T-helper 2 cell treated with Interferon-gamma antibody and Interleukin-4, amounts not matched to agents 5 μg/mL and 100 μg/mL, for 36 hours (primary cell): ENCODE results near the gene FOXRED2.

Source experiments
- DNase-seq: peaks from one replicate; pipeline ENCODE4 v3.0.0; 2021; ENCODE audit warnings: low spot score
- H3K27ac Mint-ChIP-seq: one replicate; pipeline ENCODE4 v1.8.0; 2021; ENCODE audit warnings: mild to moderate bottlenecking, mixed read lengths
- H3K27me3 Mint-ChIP-seq: one replicate; pipeline ENCODE4 v1.8.0; 2021; ENCODE audit warnings: low read depth, mixed read lengths
- H3K36me3 Mint-ChIP-seq: one replicate; pipeline ENCODE4 v1.8.0; 2021; ENCODE audit warnings: low read depth, mixed read lengths
- H3K4me1 Mint-ChIP-seq: one replicate; pipeline ENCODE4 v1.8.0; 2021; ENCODE audit warnings: low read depth, mixed read lengths
- H3K4me3 Mint-ChIP-seq: one replicate; pipeline ENCODE4 v1.8.0; 2022; ENCODE audit warnings: mild to moderate bottlenecking, moderate library complexity, mixed read lengths
- H3K9me3 Mint-ChIP-seq: one replicate; pipeline ENCODE4 v1.8.0; 2021; ENCODE audit warnings: mixed read lengths

Gene FOXRED2

DNA sequence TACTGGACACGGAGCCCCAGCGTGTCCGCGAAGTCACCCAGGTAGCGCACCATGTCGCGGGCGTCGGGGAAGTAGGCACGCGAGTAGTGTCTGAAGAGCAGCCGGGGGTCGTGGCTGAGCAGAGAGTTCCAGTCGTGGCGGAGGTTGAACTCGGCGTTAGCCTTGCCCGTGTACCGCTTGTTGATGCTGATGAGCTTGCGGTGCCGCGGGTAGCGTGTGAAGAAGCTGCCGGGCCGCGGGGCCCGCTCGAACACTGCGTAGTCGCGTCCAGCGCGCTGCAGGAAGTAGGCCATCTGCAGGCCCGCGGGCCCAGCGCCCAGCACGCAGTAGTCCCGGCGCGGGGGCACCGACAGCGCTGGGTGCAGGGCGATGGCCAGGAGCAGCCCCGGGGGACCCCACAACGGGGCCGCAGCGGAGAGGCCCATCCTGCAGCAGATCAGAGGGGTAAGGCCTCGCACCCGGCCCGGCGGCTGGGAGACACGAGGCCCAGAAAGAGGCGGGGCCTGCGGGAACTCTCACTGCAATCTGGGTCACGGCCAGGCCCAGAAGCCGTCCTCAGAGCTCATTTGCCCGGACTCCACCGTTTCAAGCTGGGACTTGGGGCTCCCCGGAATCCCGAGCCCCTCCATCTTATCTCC is 723 bp downstream of the FOXRED2 start:
- Mint-ChIP-seq H3K4me1 (peaks cover 7% of the 10 kb centered on the region), H3K36me3 (peaks cover 17% of the 10 kb centered on the region), H3K9me3 (no peaks in the 10 kb centered on the region), H3K27me3 (no peaks in the 10 kb centered on the region), H3K4me3 (peak overlapping the region; percentile 70), H3K27ac (no peak overlapping the region)
- DNase-seq: no peak

DNA sequence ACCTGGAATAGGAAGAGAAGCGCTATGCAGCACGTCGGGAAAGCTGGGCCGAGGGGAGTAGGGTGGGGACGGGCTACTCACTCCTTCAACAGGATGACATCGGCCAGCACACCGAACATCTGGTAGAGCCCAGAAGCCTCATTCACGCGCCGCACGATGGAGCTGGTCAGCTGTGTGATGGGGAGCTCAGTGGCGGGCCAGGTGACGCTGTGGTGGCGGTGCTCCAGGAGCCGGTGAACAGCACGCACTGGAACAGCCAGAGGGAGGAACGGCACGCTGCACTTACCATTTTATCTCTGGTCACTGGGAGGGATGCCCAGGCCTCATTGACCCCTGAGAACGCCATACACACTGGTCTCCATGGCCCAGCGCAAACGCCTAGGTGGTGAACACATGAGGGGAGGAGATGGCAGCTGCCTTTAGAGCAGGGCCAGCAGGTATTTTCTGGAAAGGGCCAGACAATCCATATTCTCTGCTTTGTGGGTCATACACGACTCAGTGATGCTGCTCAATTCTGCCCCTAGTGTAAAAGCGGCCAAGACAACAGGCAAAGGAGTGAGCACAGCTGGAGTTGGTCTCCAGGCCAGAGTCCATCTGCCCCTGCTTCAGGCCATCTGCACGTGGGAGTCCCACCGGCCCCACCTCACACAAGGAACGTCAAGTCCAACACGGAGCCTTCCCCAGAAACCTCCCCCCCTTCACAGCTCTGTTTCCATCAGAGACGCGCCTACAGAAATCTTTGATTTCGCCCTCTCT is 8.8 kb downstream of the FOXRED2 start:
- DNase-seq: no peak
- H3K27ac Mint-ChIP-seq: no peak overlapping the region
- no peak overlapping the region for H3K4me3 Mint-ChIP-seq
- H3K4me1 Mint-ChIP-seq: peaks cover 2% of the 10 kb centered on the region
- H3K27me3 Mint-ChIP-seq: no peaks in the 10 kb centered on the region
- H3K9me3 Mint-ChIP-seq: no peaks in the 10 kb centered on the region
- peaks cover 6% of the 10 kb centered on the region for H3K36me3 Mint-ChIP-seq

DNA sequence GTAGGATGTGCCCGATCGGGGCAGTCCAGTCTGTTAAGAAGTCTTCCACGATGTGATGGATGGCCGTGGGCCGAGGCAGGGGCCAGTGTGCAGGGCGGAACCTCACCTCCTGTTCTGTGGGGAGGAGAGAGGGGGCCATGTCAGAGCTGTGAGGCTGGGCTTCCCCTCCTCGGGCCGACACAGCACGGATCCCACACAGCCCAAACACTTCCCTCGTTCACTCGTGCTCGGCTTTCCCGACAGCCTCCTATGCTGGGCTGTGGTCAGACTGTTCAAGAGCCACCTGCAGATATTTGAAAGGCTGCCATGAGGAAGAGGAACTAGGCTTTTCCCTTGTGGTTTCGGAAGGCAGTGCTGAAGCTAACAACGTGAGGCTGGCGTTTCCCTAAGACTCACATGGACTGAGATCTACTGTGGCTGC is 13.1 kb downstream of the FOXRED2 start:
- no peaks in the 10 kb centered on the region for H3K9me3 Mint-ChIP-seq
- no peak overlapping the region for H3K4me3 Mint-ChIP-seq
- H3K27ac Mint-ChIP-seq: no peak overlapping the region
- peaks cover 4% of the 10 kb centered on the region for H3K4me1 Mint-ChIP-seq
- no peaks in the 10 kb centered on the region for H3K27me3 Mint-ChIP-seq
- H3K36me3 Mint-ChIP-seq: peaks cover 14% of the 10 kb centered on the region
- DNase-seq: no peak

DNA sequence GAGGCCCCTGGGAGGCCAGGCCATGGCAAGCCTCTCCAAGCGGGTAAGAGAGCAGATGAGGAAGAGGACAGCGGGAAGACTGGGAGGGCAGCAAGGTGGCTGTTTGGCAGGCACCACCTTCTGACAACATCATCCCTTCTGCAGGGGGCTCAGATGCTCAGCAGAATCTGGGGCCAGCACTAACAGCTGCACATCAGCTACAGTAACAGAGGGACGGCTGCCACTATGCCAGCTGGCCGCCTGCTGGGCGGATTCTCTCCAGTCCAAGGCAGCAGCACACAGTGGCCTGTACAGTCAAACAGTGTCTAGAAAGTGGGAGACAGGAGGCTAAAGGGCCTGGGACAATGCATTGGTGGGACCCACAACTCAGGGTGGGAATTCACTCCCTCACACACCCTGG is 14.7 kb downstream of the FOXRED2 start:
- Mint-ChIP-seq H3K27ac (peak overlapping the region; percentile 62), H3K4me1 (peaks cover 4% of the 10 kb centered on the region), H3K27me3 (no peaks in the 10 kb centered on the region), H3K9me3 (no peaks in the 10 kb centered on the region), H3K4me3 (no peak overlapping the region), H3K36me3 (peaks cover 14% of the 10 kb centered on the region)
- DNase-seq: no peak

DNA sequence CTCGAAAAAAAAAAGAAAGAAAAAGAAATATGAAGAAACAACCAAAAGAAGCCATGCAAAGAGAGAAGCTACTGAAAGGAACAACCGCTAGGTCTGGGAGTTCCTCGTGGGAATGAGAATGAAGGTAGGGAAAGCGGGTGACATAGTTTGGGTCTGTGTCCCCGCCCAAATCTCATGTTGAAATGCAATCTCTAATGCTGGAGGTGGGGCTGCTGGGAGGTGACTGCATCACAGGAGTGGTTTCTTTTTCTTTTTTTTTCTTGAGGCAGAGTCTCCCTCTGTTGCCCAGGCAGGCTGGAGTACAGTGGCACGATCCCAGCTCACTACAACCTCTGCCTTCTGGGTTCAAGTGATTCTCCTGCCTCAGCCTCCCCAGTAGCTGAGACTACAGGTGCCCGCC is 15.7 kb downstream of the FOXRED2 start:
- no peak for DNase-seq
- Mint-ChIP-seq H3K27ac (no peak overlapping the region), H3K27me3 (no peaks in the 10 kb centered on the region), H3K4me1 (peaks cover 4% of the 10 kb centered on the region), H3K36me3 (peaks cover 23% of the 10 kb centered on the region), H3K4me3 (no peak overlapping the region), H3K9me3 (no peaks in the 10 kb centered on the region)

DNA sequence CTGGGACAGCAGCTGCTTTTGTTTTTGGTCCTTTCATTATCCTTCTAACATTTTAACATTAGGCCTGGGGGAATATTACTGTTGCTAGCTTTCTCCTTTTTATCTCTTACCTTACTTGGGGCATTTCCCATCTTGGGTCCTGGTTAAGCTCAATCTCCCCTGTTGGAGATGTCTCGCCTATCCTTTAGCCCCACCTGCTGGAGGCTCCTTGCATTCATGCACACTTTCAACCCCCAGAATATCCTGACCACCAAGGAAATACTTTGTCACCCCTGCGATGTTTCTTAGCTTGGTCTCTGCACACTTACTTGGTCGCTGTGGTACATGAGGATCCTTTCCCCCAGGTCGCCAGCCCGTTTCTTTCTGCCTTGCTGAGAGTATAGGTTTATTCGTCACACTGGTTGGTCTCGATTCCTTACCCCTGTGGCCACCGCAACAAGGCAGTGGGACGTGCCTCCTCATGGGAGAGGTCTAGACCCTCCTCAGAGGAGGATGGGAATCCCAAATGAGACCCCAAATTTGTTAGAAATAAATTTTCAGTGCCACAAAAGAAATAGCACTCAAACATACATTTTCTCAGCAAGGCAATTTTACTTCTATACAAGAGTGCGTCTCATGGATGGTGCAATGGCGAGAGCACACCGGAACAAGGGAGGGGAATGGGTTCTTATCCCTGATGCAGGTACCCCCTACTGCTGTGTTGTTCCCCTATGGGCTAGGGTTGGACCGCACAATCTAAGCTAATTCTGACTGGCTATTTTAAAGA is 20.0 kb downstream of the FOXRED2 start:
- Mint-ChIP-seq H3K4me1 (peaks cover 4% of the 10 kb centered on the region), H3K27ac (no peak overlapping the region), H3K4me3 (no peak overlapping the region), H3K36me3 (peaks cover 18% of the 10 kb centered on the region), H3K27me3 (no peaks in the 10 kb centered on the region), H3K9me3 (no peaks in the 10 kb centered on the region)
- DNase-seq: peak; percentile 32

DNA sequence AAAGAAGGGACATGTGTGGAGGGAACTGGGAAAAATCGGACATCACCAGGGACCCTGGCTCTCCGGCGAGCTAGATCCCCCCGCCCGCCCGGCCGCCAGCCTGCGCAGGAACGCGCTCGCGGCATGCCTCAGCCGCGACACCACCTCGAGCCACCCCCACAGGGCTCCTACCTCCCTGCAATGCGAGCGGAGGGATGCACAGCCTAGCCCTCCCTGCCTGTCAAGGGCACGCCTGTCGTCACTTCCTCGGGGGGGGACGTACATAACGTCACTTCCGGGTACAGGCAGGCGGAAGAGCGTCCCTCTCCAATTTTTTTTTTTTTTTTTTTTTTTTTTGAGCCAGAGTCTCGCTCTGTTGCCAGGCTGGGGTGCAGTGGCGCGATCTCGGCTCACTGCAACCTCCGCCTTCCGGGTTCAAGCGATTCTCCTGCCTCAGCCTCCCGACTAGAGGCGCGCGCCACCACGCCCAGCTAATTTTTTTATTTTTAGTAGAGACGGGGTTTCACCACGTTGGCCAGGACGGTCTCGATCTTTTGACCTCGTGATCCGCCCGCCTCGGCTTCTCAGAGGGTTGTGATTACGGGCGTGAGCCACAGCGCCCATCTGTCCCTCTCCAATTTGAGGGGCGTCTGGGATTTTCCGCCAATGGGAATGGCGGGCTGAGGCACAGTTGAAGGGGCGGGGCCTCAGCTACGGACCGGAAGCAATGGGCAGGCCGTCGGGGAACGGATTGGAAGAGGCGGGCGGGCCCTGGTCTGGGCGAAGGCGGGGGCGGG is 25.3 kb downstream of the FOXRED2 start, which contains the start of gene TXN2:
TXN2 (minus strand) TSS at position 248 of the 776 bp plus-strand sequence. CDS start 803 bp downstream, outside the sequence.
- H3K27me3 Mint-ChIP-seq: no peaks in the 10 kb centered on the region
- peaks cover 11% of the 10 kb centered on the region for H3K4me1 Mint-ChIP-seq
- DNase-seq: peak; percentile 91
- peaks cover 23% of the 10 kb centered on the region for H3K36me3 Mint-ChIP-seq
- peak within 1 kb of the TSS; percentile 92 for H3K27ac Mint-ChIP-seq
- no peaks in the 10 kb centered on the region for H3K9me3 Mint-ChIP-seq
- H3K4me3 Mint-ChIP-seq: peak within 1 kb of the TSS; percentile 95

DNA sequence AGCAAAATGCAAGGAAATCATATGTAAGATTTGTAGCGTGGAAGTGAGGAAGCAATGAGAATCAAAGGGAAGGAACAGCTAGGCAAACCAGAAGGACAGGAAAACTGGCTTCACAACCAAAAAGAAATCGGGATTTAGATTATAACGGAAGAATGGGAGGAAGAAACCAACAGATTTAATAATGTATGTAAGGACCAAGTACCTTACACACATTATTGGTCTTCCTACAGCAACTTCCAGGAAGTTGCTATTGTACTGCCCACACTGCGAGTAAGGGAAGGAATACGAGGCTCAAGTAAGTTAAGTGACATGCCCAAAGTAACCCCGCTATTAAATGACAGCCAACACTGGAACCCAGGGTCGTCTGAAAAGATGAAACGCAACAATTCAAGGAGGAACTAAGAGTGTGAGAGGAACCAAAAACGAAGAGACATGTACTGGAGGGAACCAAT is 25.9 kb downstream of the FOXRED2 start:
- H3K27ac Mint-ChIP-seq: peak overlapping the region; percentile 92
- no peaks in the 10 kb centered on the region for H3K9me3 Mint-ChIP-seq
- H3K27me3 Mint-ChIP-seq: no peaks in the 10 kb centered on the region
- H3K4me3 Mint-ChIP-seq: peak overlapping the region; percentile 95
- no peak for DNase-seq
- peaks cover 22% of the 10 kb centered on the region for H3K36me3 Mint-ChIP-seq
- peaks cover 11% of the 10 kb centered on the region for H3K4me1 Mint-ChIP-seq

DNA sequence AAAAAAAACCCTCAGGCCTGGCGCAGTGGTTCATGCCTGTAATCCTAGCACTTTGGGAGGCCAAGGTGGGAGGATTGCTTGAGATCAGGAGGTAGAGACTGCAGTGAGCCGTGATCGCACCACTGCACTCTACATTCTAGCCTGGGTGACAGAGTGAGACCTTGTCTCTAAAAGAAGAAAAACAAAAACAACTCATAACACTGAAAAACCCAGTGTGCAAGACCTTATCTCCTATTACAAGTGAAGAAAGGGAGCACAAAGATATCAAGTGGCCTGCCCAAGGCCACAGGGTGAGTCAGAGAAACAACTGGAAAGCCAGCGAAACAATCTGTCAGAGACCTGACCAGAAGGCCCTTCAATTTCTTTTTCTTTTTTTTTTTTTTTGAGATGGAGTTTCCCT is 27.9 kb downstream of the FOXRED2 start:
- DNase-seq: no peak
- H3K36me3 Mint-ChIP-seq: peaks cover 36% of the 10 kb centered on the region
- no peaks in the 10 kb centered on the region for H3K9me3 Mint-ChIP-seq
- no peaks in the 10 kb centered on the region for H3K27me3 Mint-ChIP-seq
- H3K4me3 Mint-ChIP-seq: no peak overlapping the region
- H3K27ac Mint-ChIP-seq: no peak overlapping the region
- H3K4me1 Mint-ChIP-seq: peaks cover 11% of the 10 kb centered on the region

DNA sequence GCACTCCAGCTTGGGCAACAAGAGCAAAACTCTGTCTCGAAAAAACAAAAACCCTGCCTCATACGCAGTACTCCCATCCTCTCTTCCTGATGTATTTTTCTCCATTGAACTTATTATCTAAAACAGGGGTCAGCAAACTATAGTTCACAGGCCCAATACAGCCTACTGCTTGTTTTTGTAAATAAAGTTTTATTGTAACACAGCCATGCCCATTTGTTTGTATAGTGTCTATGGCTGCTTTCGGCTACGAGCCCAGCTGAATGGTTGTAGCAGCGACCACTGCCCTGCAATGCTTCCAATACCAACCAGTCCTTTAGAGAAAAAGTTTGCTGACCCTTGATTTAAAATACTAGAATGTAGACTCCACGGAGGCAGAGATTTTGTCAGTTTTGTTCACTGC is 31.5 kb downstream of the FOXRED2 start:
- H3K4me3 Mint-ChIP-seq: no peak overlapping the region
- H3K27ac Mint-ChIP-seq: no peak overlapping the region
- no peak for DNase-seq
- H3K9me3 Mint-ChIP-seq: no peaks in the 10 kb centered on the region
- no peaks in the 10 kb centered on the region for H3K27me3 Mint-ChIP-seq
- peaks cover 40% of the 10 kb centered on the region for H3K36me3 Mint-ChIP-seq
- H3K4me1 Mint-ChIP-seq: peaks cover 5% of the 10 kb centered on the region

DNA sequence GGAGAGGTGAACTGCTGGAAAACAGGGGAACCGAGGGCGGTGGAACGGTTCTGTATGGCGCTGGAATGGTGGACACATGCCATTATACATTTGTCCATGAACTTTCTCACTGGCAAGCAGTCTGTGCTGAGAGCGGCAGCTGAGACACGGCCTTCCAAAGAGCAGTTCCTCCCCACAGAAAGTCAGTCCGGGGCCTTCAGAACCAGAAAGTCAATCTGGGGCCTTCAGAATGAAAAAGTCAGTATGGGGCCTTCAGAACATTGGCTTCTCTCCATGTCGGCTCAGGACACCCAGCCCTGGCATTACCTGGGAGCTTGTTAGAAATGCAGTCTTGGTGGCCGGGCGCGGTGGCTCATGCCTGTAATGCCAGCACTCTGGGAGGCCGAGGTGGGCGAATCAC is 34.2 kb downstream of the FOXRED2 start:
- H3K4me1 Mint-ChIP-seq: peaks cover 13% of the 10 kb centered on the region
- H3K27me3 Mint-ChIP-seq: no peaks in the 10 kb centered on the region
- H3K9me3 Mint-ChIP-seq: no peaks in the 10 kb centered on the region
- H3K27ac Mint-ChIP-seq: no peak overlapping the region
- H3K4me3 Mint-ChIP-seq: no peak overlapping the region
- DNase-seq: no peak
- peaks cover 33% of the 10 kb centered on the region for H3K36me3 Mint-ChIP-seq

DNA sequence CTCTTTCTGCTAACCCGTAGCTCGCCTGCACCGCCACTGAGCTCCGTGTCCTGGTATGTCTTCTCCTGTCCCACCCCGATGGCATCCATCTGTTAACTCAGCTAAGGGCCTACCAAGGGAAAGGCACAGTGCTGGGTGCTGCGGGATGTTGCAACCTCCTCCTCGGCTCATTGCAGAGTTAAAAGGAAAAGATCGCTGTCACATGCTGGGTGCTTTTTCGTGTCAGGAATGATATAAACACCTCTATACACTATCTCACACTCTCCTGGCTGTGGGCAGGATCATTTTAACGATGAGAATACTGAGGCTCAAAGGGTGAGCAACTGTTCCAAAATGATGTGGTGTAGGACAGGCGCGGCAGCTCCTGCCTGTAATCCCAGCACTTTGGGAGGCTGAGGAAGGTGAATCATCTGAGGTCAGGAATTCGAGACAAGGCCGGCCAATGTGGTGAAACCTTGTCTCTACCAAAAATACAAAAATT is 35.5 kb downstream of the FOXRED2 start:
- no peak overlapping the region for H3K4me3 Mint-ChIP-seq
- no peaks in the 10 kb centered on the region for H3K9me3 Mint-ChIP-seq
- peaks cover 32% of the 10 kb centered on the region for H3K36me3 Mint-ChIP-seq
- H3K4me1 Mint-ChIP-seq: peaks cover 21% of the 10 kb centered on the region
- no peak overlapping the region for H3K27ac Mint-ChIP-seq
- H3K27me3 Mint-ChIP-seq: no peaks in the 10 kb centered on the region
- no peak for DNase-seq

DNA sequence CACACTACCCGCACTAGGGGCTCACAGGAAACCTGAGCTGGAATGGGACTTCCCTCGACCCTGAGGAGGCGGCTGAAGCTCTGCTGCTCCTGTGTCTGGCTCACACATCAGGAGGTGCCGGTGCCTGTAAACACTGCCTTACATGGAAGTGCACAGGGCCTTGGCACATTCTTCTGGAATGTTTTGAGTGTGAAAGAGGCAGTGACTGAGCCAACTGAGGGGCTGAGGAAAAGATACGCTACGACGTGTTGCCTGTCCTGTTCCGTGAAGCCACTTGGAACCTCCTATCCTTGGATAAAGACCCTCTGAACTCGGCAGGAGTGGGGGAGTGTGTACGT is 35.9 kb downstream of the FOXRED2 start:
- Mint-ChIP-seq H3K4me1 (peaks cover 21% of the 10 kb centered on the region), H3K4me3 (no peak overlapping the region), H3K36me3 (peaks cover 30% of the 10 kb centered on the region), H3K9me3 (no peaks in the 10 kb centered on the region), H3K27me3 (no peaks in the 10 kb centered on the region), H3K27ac (no peak overlapping the region)
- no peak for DNase-seq
